OCI-LY7 (cell line): ENCODE data around the gene STOML2. TPM values are rescaled to one million over a fixed set of nuclear protein-coding genes. Genes with fewer than 3 reads are reported as not detected.

Experiments used
- BruUV-seq: library from RNA; stranded (reverse); fragments of 400-500 nt; replicated peaks from 2 replicates; lab custom pipeline; 2021; lab: Mats Ljungman, UMichigan
- CTCF ChIA-PET: fragments of 300-600 bp; sonication (Branson Sonifier 250); formaldehyde crosslinking; loops from one replicate; lab custom pipeline; 2022; ENCODE audit warnings: antibody characterized with exemption; ENCODE audit not compliant: unreplicated experiment; lab: Charles Lee
- POLR2A ChIA-PET: fragments of 300-600 bp; sonication (Branson Sonifier 250); formaldehyde crosslinking; loops from one replicate; lab custom pipeline; 2022; ENCODE audit warnings: antibody characterized with exemption; lab: Charles Lee
- DNase-seq: peaks from one replicate; pipeline ENCODE4 v3.0.0-alpha.2; 2015; ENCODE audit warnings: low spot score
- H2AFZ ChIP-seq: fragments of 200-600 bp; sonication (generic), shearing (Covaris generic); 2 replicates; pipeline ENCODE4 v1.6.1; 2014; ENCODE audit warnings: mild to moderate bottlenecking, antibody characterized with exemption, low read length, moderate library complexity
- H3K27ac ChIP-seq: fragments of 200-600 bp; sonication (generic); 2 replicates; pipeline ENCODE4 v1.5.1; 2014; ENCODE audit warnings: mixed run types, low read depth, mild to moderate bottlenecking, moderate library complexity, low read length, inconsistent platforms; ENCODE audit not compliant: poor library complexity, severe bottlenecking
- H3K36me3 ChIP-seq: fragments of 200-600 bp; sonication (generic); 2 replicates; pipeline ENCODE4 v1.6.1; 2014; ENCODE audit warnings: mild to moderate bottlenecking, antibody characterized with exemption, low read length, moderate library complexity, mixed read lengths; ENCODE audit not compliant: insufficient read depth
- H3K4me1 ChIP-seq: fragments of 200-600 bp; sonication (generic); 2 replicates; pipeline ENCODE4 v1.5.1; 2014; ENCODE audit warnings: mild to moderate bottlenecking, low read length; ENCODE audit not compliant: insufficient read depth, poor library complexity, severe bottlenecking
- H3K4me2 ChIP-seq: fragments of 200-600 bp; sonication (generic); 2 replicates; pipeline ENCODE4 v1.6.1; 2014; ENCODE audit warnings: mild to moderate bottlenecking, low read length
- H3K4me3 ChIP-seq: fragments of 200-600 bp; sonication (generic); 2 replicates; pipeline ENCODE4 v1.5.1; 2014; ENCODE audit warnings: mild to moderate bottlenecking, low read depth, low read length; ENCODE audit not compliant: poor library complexity, severe bottlenecking
- H3K79me2 ChIP-seq: fragments of 200-600 bp; sonication (generic); 2 replicates; pipeline ENCODE4 v1.6.1; 2016; ENCODE audit warnings: low read depth, mild to moderate bottlenecking, low read length, moderate library complexity, mixed read lengths; ENCODE audit not compliant: insufficient read depth
- H3K9me2 ChIP-seq: fragments of 200-600 bp; sonication (generic); 2 replicates; pipeline ENCODE4 v1.6.1; 2016; ENCODE audit warnings: mild to moderate bottlenecking, low read length, mixed read lengths; ENCODE audit not compliant: insufficient read depth
- H3K9me3 ChIP-seq: fragments of 200-600 bp; sonication (generic); 2 replicates; pipeline ENCODE4 v1.6.1; 2014; ENCODE audit warnings: mild to moderate bottlenecking, mixed run types, low read length, mixed read lengths
- H4K20me1 ChIP-seq: fragments of 200-600 bp; sonication (generic); 2 replicates; pipeline ENCODE4 v1.6.1; 2014; ENCODE audit warnings: mild to moderate bottlenecking, antibody characterized with exemption, low read length, moderate library complexity, mixed read lengths; ENCODE audit not compliant: insufficient read depth
- CTCF ChIP-seq: fragments of 200-600 bp; sonication (generic); conservative IDR thresholded peaks from 2 replicates; pipeline ENCODE4 v1.5.1; 2014; ENCODE audit warnings: mild to moderate bottlenecking, antibody characterized with exemption, low read length, moderate library complexity, mixed read lengths
- EZH2phosphoT487 ChIP-seq: fragments of 200-600 bp; sonication (generic); IDR thresholded peaks from 2 replicates; pipeline ENCODE4 v1.6.1; 2018; ENCODE audit warnings: low read depth, borderline replicate concordance, mild to moderate bottlenecking, mixed run types, antibody characterized with exemption, low read length, moderate library complexity, mixed read lengths
- intact Hi-C: fragments of 100-400 bp; cut with micrococcal nuclease; formaldehyde crosslinking; loops from one replicate; pipeline ENCODE4 v1.10.0; 2022; ENCODE audit not compliant: unreplicated experiment
- total RNA-seq, 2 experiments: library from RNA; depleted of rRNA in 1 of 2; stranded (reverse); fragments of >200 nt in 1 of 2; shearing (Covaris generic) in 1 of 2; gene quantifications; 2 replicates each; pipeline ENCODE4 v1.2.3, GENCODE V29; 2014 to 2022

STOML2 gene
- total RNA-seq, 2 experiments from 2014 or later = 155 to 158 TPM

GRCh38 chr9:35075358-35075757, 27.6 kb downstream of the STOML2 start:
- H3K36me3 ChIP-seq = peaks cover 67% of the 10 kb centered on the region
- ChIA-PET POLR2A (no interaction called here), CTCF (no interaction called here)
- peaks cover 19% of the 10 kb centered on the region for H4K20me1 ChIP-seq
- TF ChIP-seq EZH2phosphoT487 (no peak), CTCF (no peak)
- BruUV-seq = no TSS peak
- H3K4me3 ChIP-seq = no peak overlapping the region
- no peak overlapping the region for H3K27ac ChIP-seq
- DNase-seq = no peak
- intact Hi-C loops = loop anchor here (10.0 kb wide), 2 partner anchors 529 to 659 kb away; partner anchors contain the start of genes CREB3, TESK1 and TLN1
- H2AFZ ChIP-seq = no peak overlapping the region
- no peaks in the 10 kb centered on the region for H3K9me3 ChIP-seq
- peaks cover 35% of the 10 kb centered on the region for H3K79me2 ChIP-seq
- H3K4me2 ChIP-seq = no peak overlapping the region
- H3K9me2 ChIP-seq = no peaks in the 10 kb centered on the region
- peaks cover 28% of the 10 kb centered on the region for H3K4me1 ChIP-seq

- Histone ChIP-seq H4K20me1 (peaks cover 25% of the 10 kb centered on the region), H3K9me3 (no peaks in the 10 kb centered on the region), H3K36me3 (peaks cover 72% of the 10 kb centered on the region), H2AFZ (no peak overlapping the region), H3K4me2 (no peak overlapping the region), H3K27ac (no peak overlapping the region), H3K9me2 (no peaks in the 10 kb centered on the region), H3K4me1 (peaks cover 33% of the 10 kb centered on the region), H3K4me3 (no peak overlapping the region), H3K79me2 (peaks cover 40% of the 10 kb centered on the region)
- ChIA-PET POLR2A (no interaction called here), CTCF (no interaction called here)
- BruUV-seq = no TSS peak
- DNase-seq = no peak
- TF ChIP-seq EZH2phosphoT487 = no peak
- TF ChIP-seq CTCF = no peak
- intact Hi-C loops = loop anchor here (10.0 kb wide), 2 partner anchors 530 to 660 kb away; partner anchors contain the start of genes CREB3, TESK1 and TLN1
Observed at GRCh38 chr9:35074791-35075190, 28.1 kb downstream of the STOML2 start.

- ChIA-PET POLR2A (no interaction called here), CTCF (no interaction called here)
- BruUV-seq = no TSS peak
- no peak overlapping the region for H2AFZ ChIP-seq
- no peak overlapping the region for H3K27ac ChIP-seq
- TF ChIP-seq EZH2phosphoT487 (no peak), CTCF (no peak)
- H3K36me3 ChIP-seq = peaks cover 79% of the 10 kb centered on the region
- intact Hi-C loops = loop anchor here (10.0 kb wide), 2 partner anchors 531 to 661 kb away; partner anchors contain the start of genes CREB3, TESK1 and TLN1
- peaks cover 39% of the 10 kb centered on the region for H3K4me1 ChIP-seq
- no peaks in the 10 kb centered on the region for H3K9me3 ChIP-seq
- no peak overlapping the region for H3K4me2 ChIP-seq
- no peak for DNase-seq
- H3K79me2 ChIP-seq = peaks cover 43% of the 10 kb centered on the region
- peaks cover 29% of the 10 kb centered on the region for H4K20me1 ChIP-seq
- H3K9me2 ChIP-seq = no peaks in the 10 kb centered on the region
- H3K4me3 ChIP-seq = no peak overlapping the region
Observed at GRCh38 chr9:35074141-35074540, 28.8 kb downstream of the STOML2 start.
